SU-DHL-6 (cell line): ENCODE results near the gene RAD51B.

Source experiments
- EZH2phosphoT487 ChIP-seq: fragments of 200-600 bp; sonication (generic), shearing (Covaris generic); conservative IDR thresholded peaks from 2 replicates; pipeline ENCODE4 v1.6.1; 2018; ENCODE audit warnings: mild to moderate bottlenecking, antibody characterized with exemption, low read length, moderate library complexity, mixed read lengths
- TF ChIP-seq, protein P1 (sequence below): fragments of 200-600 bp; sonication (generic); IDR thresholded peaks from one replicate; pipeline ENCODE4 v1.5.1; 2017; ENCODE audit warnings: antibody characterized with exemption, mild to moderate bottlenecking, low read length, moderate library complexity; ENCODE audit not compliant: insufficient read depth, poor library complexity, severe bottlenecking

DNA sequence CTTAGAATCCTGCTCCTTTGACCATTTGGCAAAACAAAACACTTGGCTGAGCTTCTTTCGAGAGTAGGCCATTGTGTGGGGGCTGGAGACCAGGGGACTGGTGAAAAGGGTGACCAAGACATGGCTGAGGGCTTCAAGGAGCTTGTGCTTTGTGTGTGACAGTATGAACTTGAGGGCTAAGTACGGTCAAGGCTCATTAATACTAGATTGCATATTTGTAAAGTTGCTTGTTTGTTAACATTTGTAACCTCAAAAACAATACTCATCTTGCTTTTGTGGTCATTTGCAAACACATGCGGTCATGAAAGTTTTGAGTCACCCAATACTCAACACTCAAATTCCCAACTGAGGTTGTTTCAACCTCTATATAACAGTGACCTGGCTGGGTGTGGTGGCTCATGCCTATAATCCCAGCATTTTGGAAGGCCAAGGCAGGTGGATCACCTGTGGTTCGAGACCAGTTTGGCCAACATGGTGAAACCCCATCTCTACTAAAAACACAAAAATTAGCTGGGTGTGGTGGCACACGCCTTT, 45.7 kb upstream of the RAD51B start:
- TF ChIP-seq EZH2phosphoT487: no peak
- TF ChIP-seq, protein P1, sequence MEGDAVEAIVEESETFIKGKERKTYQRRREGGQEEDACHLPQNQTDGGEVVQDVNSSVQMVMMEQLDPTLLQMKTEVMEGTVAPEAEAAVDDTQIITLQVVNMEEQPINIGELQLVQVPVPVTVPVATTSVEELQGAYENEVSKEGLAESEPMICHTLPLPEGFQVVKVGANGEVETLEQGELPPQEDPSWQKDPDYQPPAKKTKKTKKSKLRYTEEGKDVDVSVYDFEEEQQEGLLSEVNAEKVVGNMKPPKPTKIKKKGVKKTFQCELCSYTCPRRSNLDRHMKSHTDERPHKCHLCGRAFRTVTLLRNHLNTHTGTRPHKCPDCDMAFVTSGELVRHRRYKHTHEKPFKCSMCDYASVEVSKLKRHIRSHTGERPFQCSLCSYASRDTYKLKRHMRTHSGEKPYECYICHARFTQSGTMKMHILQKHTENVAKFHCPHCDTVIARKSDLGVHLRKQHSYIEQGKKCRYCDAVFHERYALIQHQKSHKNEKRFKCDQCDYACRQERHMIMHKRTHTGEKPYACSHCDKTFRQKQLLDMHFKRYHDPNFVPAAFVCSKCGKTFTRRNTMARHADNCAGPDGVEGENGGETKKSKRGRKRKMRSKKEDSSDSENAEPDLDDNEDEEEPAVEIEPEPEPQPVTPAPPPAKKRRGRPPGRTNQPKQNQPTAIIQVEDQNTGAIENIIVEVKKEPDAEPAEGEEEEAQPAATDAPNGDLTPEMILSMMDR: no peak
